ENCODE measurements around the gene ATP6V1G1. TPM values are rescaled to one million over a fixed set of nuclear protein-coding genes. Genes with fewer than 3 reads are reported as not detected.

Gene ATP6V1G1
- total and polyA plus RNA-seq, 7 experiments from 2014 or later = 86.2 to 372 (median 133) TPM

GRCh38 chr9:114611516-114612271 lies 24.1 kb downstream of the ATP6V1G1 start:
- peaks cover 0 to 17% (median 5%) of the 10 kb centered on the region in 5 donors for H3K36me3 Mint-ChIP-seq
- Histone ChIP-seq H3K4me1 (ENCODE audit: control insufficient read depth in 2 of 2, insufficient read depth in 2 of 2, low read length in 2 of 2) (peaks cover 14 to 31% of the 10 kb centered on the region in 2 donors), H3K27ac (ENCODE audit: low read depth, low read length) (peak overlapping the region; percentile 92), H3K9me3 (ENCODE audit: control insufficient read depth in 2 of 3, low read length in 3 of 3) (no peaks in the 10 kb centered on the region), H3K27me3 (ENCODE audit: control insufficient read depth in 2 of 2, insufficient read depth in 2 of 2, low read length in 2 of 2) (no peaks in the 10 kb centered on the region), H3K4me3 (ENCODE audit: low read length) (peak overlapping the region; percentile 85), H3K36me3 (ENCODE audit: control insufficient read depth in 2 of 3, insufficient read depth in 3 of 3, low read length in 3 of 3) (no peaks in the 10 kb centered on the region)
- H3K9me3 Mint-ChIP-seq = no peaks in the 10 kb centered on the region
- peak overlapping the region; percentile 90 to 99 (median 92) for H3K4me3 Mint-ChIP-seq
- intact Hi-C loops (cut with micrococcal nuclease) = loop anchor here (1.0 to 5.0 kb wide), 7 partner anchors 19 to 316 kb away; partner anchors contain the start of genes AKNA (in 2 of the 2) and ATP6V1G1 (in 2 of the 2)
- POLR2A ChIA-PET = interaction anchor here (0.6 to 20.3 kb wide), 17 partner anchors 8 to 264 kb away, joined by 3 to 329 read pairs (median 3); partner anchors contain the start of gene ATP6V1G1
- peak; percentile 82 for ATAC-seq
- peaks cover 34 to 63% (median 55%) of the 10 kb centered on the region in 7 donors for H3K4me1 Mint-ChIP-seq
- peak overlapping the region; percentile 77 to 98 (median 95) for H3K27ac Mint-ChIP-seq
- CTCF ChIA-PET = interaction anchor here (0.5 to 2.7 kb wide), 7 partner anchors 17 to 215 kb away, joined by 3 to 12 read pairs (median 4); partner anchors contain the start of gene ATP6V1G1
- no peaks in the 10 kb centered on the region for H3K27me3 Mint-ChIP-seq
- DNase-seq = peak in 5 of 9 donors; percentile 24 to 44 (median 31)

GRCh38 chr9:114612272-114612923 lies 24.8 kb downstream of the ATP6V1G1 start:
- CTCF ChIA-PET = interaction anchor here (0.7 to 2.7 kb wide), 6 partner anchors 16 to 207 kb away, joined by 3 to 12 read pairs (median 6); partner anchors contain the start of gene ATP6V1G1
- H3K36me3 Mint-ChIP-seq = peaks cover 0 to 20% (median 7%) of the 10 kb centered on the region in 5 donors
- peaks cover 34 to 70% (median 61%) of the 10 kb centered on the region in 7 donors for H3K4me1 Mint-ChIP-seq
- ATAC-seq = no peak
- Histone ChIP-seq H3K9me3 (ENCODE audit: control insufficient read depth in 2 of 3, low read length in 3 of 3) (no peaks in the 10 kb centered on the region), H3K27ac (ENCODE audit: low read depth, low read length) (peak overlapping the region; percentile 92), H3K27me3 (ENCODE audit: control insufficient read depth in 2 of 2, insufficient read depth in 2 of 2, low read length in 2 of 2) (no peaks in the 10 kb centered on the region), H3K4me1 (ENCODE audit: control insufficient read depth in 2 of 2, insufficient read depth in 2 of 2, low read length in 2 of 2) (peaks cover 16 to 36% of the 10 kb centered on the region in 2 donors), H3K4me3 (ENCODE audit: low read length) (peak overlapping the region; percentile 85), H3K36me3 (ENCODE audit: control insufficient read depth in 2 of 3, insufficient read depth in 3 of 3, low read length in 3 of 3) (peaks cover 0 to 5% (median 0%) of the 10 kb centered on the region in 3 experiments)
- H3K9me3 Mint-ChIP-seq = no peaks in the 10 kb centered on the region
- intact Hi-C loops (cut with micrococcal nuclease) = loop anchor here (1.0 to 5.0 kb wide), 6 partner anchors 20 to 315 kb away; partner anchors contain the start of genes AKNA (in 2 of the 2) and ATP6V1G1 (in 1 of the 2)
- H3K4me3 Mint-ChIP-seq = peak overlapping the region; percentile 90 to 99 (median 92)
- H3K27me3 Mint-ChIP-seq = no peaks in the 10 kb centered on the region
- peak in 1 of 9 donors; percentile 25 for DNase-seq
- peak overlapping the region; percentile 77 to 98 (median 95) for H3K27ac Mint-ChIP-seq
- POLR2A ChIA-PET = interaction anchor here (0.6 to 20.3 kb wide), 11 partner anchors 8 to 226 kb away, joined by 3 to 329 read pairs (median 5); partner anchors contain the start of gene ATP6V1G1

- Mint-ChIP-seq H3K4me1 (peaks cover 34 to 72% (median 62%) of the 10 kb centered on the region in 7 donors), H3K27ac (peak overlapping the region; percentile 55 to 98 (median 93)), H3K36me3 (peaks cover 0 to 22% (median 7%) of the 10 kb centered on the region in 5 donors), H3K9me3 (no peaks in the 10 kb centered on the region), H3K4me3 (peak overlapping the region; percentile 90 to 99 (median 92)), H3K27me3 (no peaks in the 10 kb centered on the region)
- peaks cover 16 to 36% of the 10 kb centered on the region in 2 donors for H3K4me1 ChIP-seq (ENCODE audit: control insufficient read depth in 2 of 2, insufficient read depth in 2 of 2, low read length in 2 of 2)
- H3K27ac ChIP-seq (ENCODE audit: low read depth, low read length) = peak overlapping the region; percentile 92
- POLR2A ChIA-PET = interaction anchor here (1.6 to 20.3 kb wide), 5 partner anchors 9 to 36 kb away, joined by 3 to 329 read pairs (median 6); partner anchors contain the start of gene ATP6V1G1
- no peaks in the 10 kb centered on the region for H3K9me3 ChIP-seq (ENCODE audit: control insufficient read depth in 2 of 3, low read length in 3 of 3)
- CTCF ChIA-PET = interaction anchor here (0.7 to 2.9 kb wide), 4 partner anchors 16 to 207 kb away, joined by 3 to 9 read pairs (median 7); partner anchors contain the start of gene ATP6V1G1
- DNase-seq (no peak), ATAC-seq (no peak)
- intact Hi-C loops (cut with micrococcal nuclease) = loop anchor here (5.0 kb wide), 4 partner anchors 34 to 314 kb away; partner anchors contain the start of gene AKNA (in 2 of the 2)
- no peak overlapping the region for H3K4me3 ChIP-seq (ENCODE audit: low read length)
- H3K36me3 ChIP-seq (ENCODE audit: control insufficient read depth in 2 of 3, insufficient read depth in 3 of 3, low read length in 3 of 3) = peaks cover 0 to 6% (median 0%) of the 10 kb centered on the region in 3 experiments
- no peaks in the 10 kb centered on the region for H3K27me3 ChIP-seq (ENCODE audit: control insufficient read depth in 2 of 2, insufficient read depth in 2 of 2, low read length in 2 of 2)
Observed at GRCh38 chr9:114613087-114613486, 25.5 kb downstream of the ATP6V1G1 start.

- Mint-ChIP-seq H3K4me3 (peak overlapping the region in 9 of 10 donors; percentile 19 to 99 (median 92)), H3K27me3 (no peaks in the 10 kb centered on the region), H3K4me1 (peaks cover 34 to 71% (median 64%) of the 10 kb centered on the region in 7 donors), H3K27ac (peak overlapping the region; percentile 55 to 98 (median 93)), H3K9me3 (no peaks in the 10 kb centered on the region), H3K36me3 (peaks cover 0 to 26% (median 10%) of the 10 kb centered on the region in 5 donors)
- Histone ChIP-seq H3K27me3 (ENCODE audit: control insufficient read depth in 2 of 2, insufficient read depth in 2 of 2, low read length in 2 of 2) (no peaks in the 10 kb centered on the region), H3K4me1 (ENCODE audit: control insufficient read depth in 2 of 2, insufficient read depth in 2 of 2, low read length in 2 of 2) (peaks cover 16 to 36% of the 10 kb centered on the region in 2 donors), H3K4me3 (ENCODE audit: low read length) (no peak overlapping the region), H3K27ac (ENCODE audit: low read depth, low read length) (peak overlapping the region; percentile 92), H3K9me3 (ENCODE audit: control insufficient read depth in 2 of 3, low read length in 3 of 3) (no peaks in the 10 kb centered on the region), H3K36me3 (ENCODE audit: control insufficient read depth in 2 of 3, insufficient read depth in 3 of 3, low read length in 3 of 3) (peaks cover 0 to 11% (median 0%) of the 10 kb centered on the region in 3 experiments)
- POLR2A ChIA-PET = interaction anchor here (20.3 kb wide), 1 partner anchor 22 kb away, joined by 329 read pairs; the partner anchor contains the start of gene ATP6V1G1
- CTCF ChIA-PET = interaction anchor here (0.6 to 2.9 kb wide), 3 partner anchors 21 to 37 kb away, joined by 5 to 9 read pairs (median 8); partner anchors contain the start of gene ATP6V1G1
- DNase-seq (no peak), ATAC-seq (no peak)
- intact Hi-C loops (cut with micrococcal nuclease) = loop anchor here (5.0 kb wide), 4 partner anchors 33 to 313 kb away; partner anchors contain the start of gene AKNA (in 2 of the 2)
Observed at GRCh38 chr9:114613919-114614318, 26.4 kb downstream of the ATP6V1G1 start.

GRCh38 chr9:114614373-114614772 lies 26.8 kb downstream of the ATP6V1G1 start:
- H3K4me1 ChIP-seq (ENCODE audit: control insufficient read depth in 2 of 2, insufficient read depth in 2 of 2, low read length in 2 of 2) = peaks cover 16 to 36% of the 10 kb centered on the region in 2 donors
- no peaks in the 10 kb centered on the region for H3K27me3 Mint-ChIP-seq
- H3K9me3 Mint-ChIP-seq = no peaks in the 10 kb centered on the region
- H3K4me1 Mint-ChIP-seq = peaks cover 34 to 75% (median 66%) of the 10 kb centered on the region in 7 donors
- POLR2A ChIA-PET = interaction anchor here (20.3 kb wide), 1 partner anchor 22 kb away, joined by 329 read pairs; the partner anchor contains the start of gene ATP6V1G1
- H3K27ac Mint-ChIP-seq = peak overlapping the region in 7 of 9 donors; percentile 56 to 98 (median 78)
- H3K9me3 ChIP-seq (ENCODE audit: control insufficient read depth in 2 of 3, low read length in 3 of 3) = no peaks in the 10 kb centered on the region
- ATAC-seq = no peak
- H3K27ac ChIP-seq (ENCODE audit: low read depth, low read length) = no peak overlapping the region
- CTCF ChIA-PET = interaction anchor here (0.6 to 2.9 kb wide), 2 partner anchors 22 to 37 kb away, joined by 5 to 8 read pairs; no protein-coding TSS in a partner anchor
- intact Hi-C loops (cut with micrococcal nuclease) = loop anchor here (5.0 kb wide), 4 partner anchors 33 to 313 kb away; partner anchors contain the start of gene AKNA (in 2 of the 2)
- no peak overlapping the region for H3K4me3 ChIP-seq (ENCODE audit: low read length)
- peak overlapping the region in 5 of 10 donors; percentile 19 to 92 (median 33) for H3K4me3 Mint-ChIP-seq
- peaks cover 0 to 16% (median 0%) of the 10 kb centered on the region in 3 experiments for H3K36me3 ChIP-seq (ENCODE audit: control insufficient read depth in 2 of 3, insufficient read depth in 3 of 3, low read length in 3 of 3)
- H3K36me3 Mint-ChIP-seq = peaks cover 0 to 30% (median 15%) of the 10 kb centered on the region in 5 donors
- H3K27me3 ChIP-seq (ENCODE audit: control insufficient read depth in 2 of 2, insufficient read depth in 2 of 2, low read length in 2 of 2) = no peaks in the 10 kb centered on the region
- DNase-seq = no peak
